A549 (cell line): ENCODE measurements around the gene ARMC9. TPM values are rescaled to one million over a fixed set of nuclear protein-coding genes. Genes with fewer than 3 reads are reported as not detected.
"Not testable (repeated sequence)": the region's sequence is repeated elsewhere in the genome, so short reads cannot be mapped to it uniquely, and the experiment has no call there.

ENCODE experiments used
- ATAC-seq, 2 experiments: fragments of 200-7000 bp in 1 of 2; fragments of >200 bp in 1 of 2; cut with Nextera tagmentation in 1 of 2; cut with Tn5 transposase in 1 of 2; 3 replicates each; pipeline versions ENCODE4 v1.8.0 to v1.9.1; 2018 to 2020; ENCODE audit warnings: mild to moderate bottlenecking in 1 of 2, moderate library complexity in 1 of 2
- CTCF ChIA-PET: fragments of 300-600 bp; sonication (Branson Sonifier 250); formaldehyde crosslinking; extraction: SDS; loops from one replicate; lab custom pipeline; 2021; ENCODE audit warnings: antibody characterized with exemption, inconsistent platforms; lab: Yijun Ruan, JAX
- POLR2A ChIA-PET: fragments of 350-600 bp; formaldehyde crosslinking; extraction: SDS; loops from one replicate; lab custom pipeline; 2021; ENCODE audit warnings: antibody characterized with exemption, inconsistent platforms; lab: Yijun Ruan, JAX
- DNase-seq, 2 experiments: peaks; one replicate each; pipeline versions ENCODE4 v3.0.0 to v3.0.0-alpha.2; 2011 to 2016; ENCODE audit warnings: low read depth in 1 of 2, low spot score in 1 of 2
- FAIRE-seq: peaks from 2 replicates; lab custom pipeline; 2011; peaks lifted over from hg19 to GRCh38; lab: Jason Lieb, UNC
- H3K27ac ChIP-seq, 2 experiments: fragments of >200 bp; sonication (Bioruptor Twin); formaldehyde crosslinking; 3 replicates each; pipeline ENCODE4 v1.5.1; 2016 to 2017
- H3K4me1 ChIP-seq: fragments of >200 bp; sonication (Bioruptor Twin); formaldehyde crosslinking; 3 replicates; pipeline ENCODE4 v1.6.1; 2016
- H3K4me2 ChIP-seq: fragments of >200 bp; sonication (Bioruptor Twin); formaldehyde crosslinking; 3 replicates; pipeline ENCODE4 v1.6.1; 2016
- H3K4me3 ChIP-seq: fragments of >200 bp; sonication (Bioruptor Twin); formaldehyde crosslinking; 3 replicates; pipeline ENCODE4 v1.5.1; 2016
- H3K9me3 ChIP-seq: fragments of >200 bp; sonication (Bioruptor Twin); formaldehyde crosslinking; 3 replicates; pipeline ENCODE4 v1.6.1; 2016
- ATOH8 ChIP-seq: fragments of 250-450 bp; sonication (Bioruptor Pico); IDR thresholded peaks from 2 replicates; pipeline ENCODE4 v1.5.0; 2020; ENCODE audit warnings: low read depth, mild to moderate bottlenecking, moderate library complexity
- BHLHE40 ChIP-seq: IDR thresholded peaks from 2 replicates; pipeline ENCODE4 v1.6.1; 2012; ENCODE audit warnings: low read depth, low read length, inconsistent platforms
- CBX2 ChIP-seq: fragments of 200-600 bp; sonication (generic); IDR thresholded peaks from 2 replicates; pipeline ENCODE4 v1.6.1; 2016; ENCODE audit warnings: low read depth, mild to moderate bottlenecking, borderline replicate concordance
- CBX8 ChIP-seq: fragments of 200-600 bp; sonication (generic); IDR thresholded peaks from 2 replicates; pipeline ENCODE4 v1.6.1; 2016
- CEBPB ChIP-seq, 2 experiments: fragments of >200 bp in 1 of 2; sonication (Bioruptor Twin) in 1 of 2; formaldehyde crosslinking in 1 of 2; IDR thresholded peaks; 2 replicates each; pipeline ENCODE4 v1.6.1; 2012 to 2016
- CHD4 ChIP-seq: fragments of 200-600 bp; sonication (generic); IDR thresholded peaks from 2 replicates; pipeline ENCODE4 v1.6.1; 2016; ENCODE audit warnings: antibody characterized with exemption, mild to moderate bottlenecking, borderline replicate concordance
- EHF ChIP-seq: fragments of 250-450 bp; sonication (Bioruptor Pico); IDR thresholded peaks from 2 replicates; pipeline ENCODE4 v1.5.0; 2020; ENCODE audit warnings: mild to moderate bottlenecking
- EHMT2 ChIP-seq: fragments of 200-600 bp; sonication (generic); IDR thresholded peaks from 2 replicates; pipeline ENCODE4 v1.6.1; 2016; ENCODE audit warnings: antibody characterized with exemption, low read depth, mild to moderate bottlenecking, moderate library complexity
- EP300 ChIP-seq, 2 experiments: fragments of >200 bp; sonication (Bioruptor Twin); formaldehyde crosslinking; IDR thresholded peaks; 2 replicates in 1 of 2; 3 replicates in 1 of 2; pipeline ENCODE4 v1.6.1; 2016 to 2017
- ESRRA ChIP-seq: fragments of 150-350 bp; IDR thresholded peaks from 2 replicates; pipeline ENCODE4 v1.6.1; 2014; ENCODE audit warnings: mild to moderate bottlenecking, low read length, borderline replicate concordance
- FOSB ChIP-seq: fragments of 250-450 bp; sonication (Bioruptor Pico); IDR thresholded peaks from 2 replicates; pipeline ENCODE4 v1.5.0; 2020; ENCODE audit warnings: mild to moderate bottlenecking, moderate library complexity
- HOXA7 ChIP-seq: fragments of 250-450 bp; sonication (Bioruptor Pico); IDR thresholded peaks from 2 replicates; pipeline ENCODE4 v1.5.0; 2020; ENCODE audit warnings: mild to moderate bottlenecking, moderate library complexity
- KDM1A ChIP-seq: fragments of 200-600 bp; sonication (generic); IDR thresholded peaks from 2 replicates; pipeline ENCODE4 v1.6.1; 2016; ENCODE audit warnings: low read depth, mild to moderate bottlenecking
- MAFK ChIP-seq: fragments of 450-650 bp; IDR thresholded peaks from 2 replicates; pipeline ENCODE4 v1.6.1; 2014; ENCODE audit not compliant: partially characterized antibody
- NFE2L2 ChIP-seq: fragments of 150-350 bp; conservative IDR thresholded peaks from 2 replicates; pipeline ENCODE4 v1.6.1; 2014; ENCODE audit warnings: low read length
- NPAS2 ChIP-seq: fragments of 250-450 bp; sonication (Bioruptor Pico); IDR thresholded peaks from 2 replicates; pipeline ENCODE4 v1.8.0; 2022; ENCODE audit warnings: mild to moderate bottlenecking, moderate library complexity, borderline replicate concordance
- REST ChIP-seq: fragments of 200-600 bp; sonication (generic); IDR thresholded peaks from 2 replicates; pipeline ENCODE4 v1.6.1; 2016; ENCODE audit warnings: antibody characterized with exemption, mild to moderate bottlenecking, moderate library complexity
- RFX5 ChIP-seq: fragments of 450-650 bp; IDR thresholded peaks from 2 replicates; pipeline ENCODE4 v1.7.1; 2014; ENCODE audit warnings: antibody characterized with exemption, mild to moderate bottlenecking, moderate library complexity
- TFCP2L1 ChIP-seq: fragments of 250-450 bp; sonication (Bioruptor Pico); IDR thresholded peaks from 2 replicates; pipeline ENCODE4 v1.5.0; 2021; ENCODE audit warnings: mild to moderate bottlenecking
- WGBS: methylation state at CpG from one replicate; pipeline ENCODE4 v1.1.6; 2017; ENCODE audit errors: missing lambda C conversion rate; 5-methylcytosine and 5-hydroxymethylcytosine counted together
- polyA plus RNA-seq, 4 experiments: library from polyadenylated mRNA; depleted of rRNA in 3 of 4; stranded (reverse); fragments of >200 nt; fragmentation: RNase III in 1 of 4; extraction: RNeasy Plus Mini Kit Qiagen cat#74134 plus additional on column Dnase treatment in 1 of 4; gene quantifications; 2 replicates in 3 of 4; 3 replicates in 1 of 4; pipeline ENCODE4 v1.2.3, GENCODE V29; 2011 to 2017
- TF ChIP-seq, protein P1 (sequence below): IDR thresholded peaks from 2 replicates; pipeline ENCODE4 v1.6.1; 2012
- TF ChIP-seq, protein P2 (sequence below): fragments of 450-650 bp; IDR thresholded peaks from 2 replicates; pipeline ENCODE4 v1.6.1; 2014; ENCODE audit warnings: antibody characterized with exemption
- TF ChIP-seq, protein P3 (sequence below): fragments of >200 bp; sonication (Bioruptor Twin); formaldehyde crosslinking; IDR thresholded peaks from 3 replicates; pipeline ENCODE4 v1.6.1; 2016
- TF ChIP-seq, protein P4 (sequence below): fragments of >200 bp; sonication (Bioruptor Twin); formaldehyde crosslinking; IDR thresholded peaks from 3 replicates; pipeline ENCODE4 v1.5.1; 2016

Gene ARMC9
- polyA plus RNA-seq, 2 of the 4 experiments (the other 2 are of a cell fraction): 12.0 to 14.1 TPM

DNA sequence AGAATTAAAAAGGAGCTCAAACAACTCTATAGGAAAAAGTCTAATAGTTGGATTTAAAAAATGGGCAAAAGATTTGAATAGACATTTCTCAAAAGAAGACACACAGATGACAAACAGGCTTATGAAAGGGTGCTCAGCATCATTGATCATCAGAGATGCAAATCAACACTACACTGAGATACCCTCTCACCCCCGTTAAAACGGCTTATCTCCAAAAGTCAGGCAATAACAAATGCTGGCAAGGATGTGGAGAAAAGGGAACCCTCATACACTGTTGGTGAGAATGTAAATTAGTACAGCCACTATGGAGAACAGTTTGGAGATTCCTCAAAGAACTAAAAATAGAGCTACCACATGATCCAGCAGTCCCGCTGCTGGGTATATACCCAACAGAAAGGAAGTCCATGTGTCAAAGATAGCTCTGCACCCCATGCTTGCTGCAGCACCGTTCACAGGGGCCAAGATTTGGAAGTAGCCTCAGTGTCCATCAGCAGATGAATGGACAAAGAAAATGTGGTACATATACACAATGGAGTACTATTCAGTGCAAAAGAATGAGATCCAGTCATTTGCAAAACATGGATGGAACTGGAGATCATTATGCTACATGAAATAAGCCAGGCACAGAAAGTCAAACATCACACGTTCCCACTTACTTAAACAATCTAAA is 150.4 kb downstream of the ARMC9 start:
- ATAC-seq (no peak), DNase-seq (no peak), FAIRE-seq (no peak)
- Histone ChIP-seq H3K4me3 (no peak overlapping the region), H3K27ac (no peak overlapping the region), H3K4me1 (no peaks in the 10 kb centered on the region), H3K9me3 (no peaks in the 10 kb centered on the region), H3K4me2 (no peak overlapping the region)
- TF ChIP-seq CBX2 (no peak), CBX8 (no peak), FOSB (CRISPR knock-in tag) (no peak), BHLHE40 (no peak)
- TF ChIP-seq, protein P1, sequence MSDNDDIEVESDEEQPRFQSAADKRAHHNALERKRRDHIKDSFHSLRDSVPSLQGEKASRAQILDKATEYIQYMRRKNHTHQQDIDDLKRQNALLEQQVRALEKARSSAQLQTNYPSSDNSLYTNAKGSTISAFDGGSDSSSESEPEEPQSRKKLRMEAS: no peak
- CTCF ChIA-PET: interaction anchor here (0.9 to 1.4 kb wide), 2 partner anchors 12 to 121 kb away, joined by 3 to 4 read pairs; no protein-coding TSS in a partner anchor
- POLR2A ChIA-PET: no interaction called here
- WGBS: 91% methylated on average over 5 of the region's 5 CpGs

DNA sequence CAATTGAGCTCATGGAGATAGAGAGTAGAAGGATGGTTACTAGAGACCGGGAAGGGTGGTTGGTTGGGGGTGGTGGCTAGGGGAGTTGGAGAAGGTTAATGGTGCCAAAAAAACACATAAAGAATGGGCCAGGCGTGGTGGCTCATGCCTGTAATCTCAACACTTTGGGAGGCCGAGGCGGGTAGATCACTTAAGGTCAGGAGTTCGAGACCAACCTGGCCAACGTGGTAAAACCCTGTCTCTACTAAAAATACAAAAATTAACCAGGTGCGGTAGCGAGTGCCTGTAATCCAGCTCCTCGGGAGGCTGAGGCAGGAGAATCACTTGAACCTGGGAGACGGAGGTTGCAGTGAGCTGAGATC is 150.9 kb downstream of the ARMC9 start:
- FAIRE-seq, DNase-seq, H3K4me2 ChIP-seq, H3K4me1 ChIP-seq, H3K9me3 ChIP-seq, POLR2A ChIA-PET, ATAC-seq, H3K4me3 ChIP-seq, H3K27ac ChIP-seq: not testable (repeated sequence)
- CTCF ChIA-PET: interaction anchor here (0.9 to 1.4 kb wide), 3 partner anchors 12 to 167 kb away, joined by 3 to 4 read pairs (median 3); no protein-coding TSS in a partner anchor
- 90% methylated on average over 10 of the region's 10 CpGs for WGBS

DNA sequence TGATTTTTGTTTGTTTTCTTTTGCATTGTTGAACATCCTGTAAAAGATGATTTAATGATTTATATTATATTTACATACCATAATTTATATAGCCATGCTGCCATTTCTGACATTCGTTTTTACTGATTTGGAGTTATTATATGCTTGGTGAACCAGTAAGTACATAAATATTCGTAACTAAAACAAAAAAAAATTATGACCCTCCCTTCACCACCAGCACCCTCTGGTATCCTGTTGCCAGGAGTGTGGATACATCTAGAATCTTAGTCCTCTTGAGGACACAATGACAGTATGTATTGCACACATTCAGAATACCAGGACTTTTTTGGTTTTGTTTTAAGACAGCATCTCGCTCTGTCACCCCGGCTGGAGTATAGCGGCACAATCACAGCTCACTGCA is 153.2 kb downstream of the ARMC9 start:
- ChIA-PET CTCF (no interaction called here), POLR2A (no interaction called here)
- Histone ChIP-seq H3K4me3 (no peak overlapping the region), H3K27ac (no peak overlapping the region), H3K4me1 (no peaks in the 10 kb centered on the region), H3K4me2 (no peak overlapping the region), H3K9me3 (no peaks in the 10 kb centered on the region)
- TF ChIP-seq, protein P2, sequence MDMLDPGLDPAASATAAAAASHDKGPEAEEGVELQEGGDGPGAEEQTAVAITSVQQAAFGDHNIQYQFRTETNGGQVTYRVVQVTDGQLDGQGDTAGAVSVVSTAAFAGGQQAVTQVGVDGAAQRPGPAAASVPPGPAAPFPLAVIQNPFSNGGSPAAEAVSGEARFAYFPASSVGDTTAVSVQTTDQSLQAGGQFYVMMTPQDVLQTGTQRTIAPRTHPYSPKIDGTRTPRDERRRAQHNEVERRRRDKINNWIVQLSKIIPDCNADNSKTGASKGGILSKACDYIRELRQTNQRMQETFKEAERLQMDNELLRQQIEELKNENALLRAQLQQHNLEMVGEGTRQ: no peak
- TF ChIP-seq CBX2 (no peak), RFX5 (no peak), EHMT2 (no peak), EHF (CRISPR knock-in tag) (no peak), NFE2L2 (no peak), REST (no peak), MAFK (no peak), NPAS2 (CRISPR knock-in tag) (no peak), EP300 (IDR thresholded peaks at IDR 0.05) (no peak), CHD4 (no peak), ATOH8 (CRISPR knock-in tag) (no peak), KDM1A (no peak), CEBPB (IDR thresholded peaks at IDR 0.05) (no peak), ESRRA (no peak), FOSB (CRISPR knock-in tag) (no peak), HOXA7 (no peak), TFCP2L1 (CRISPR knock-in tag) (no peak)
- TF ChIP-seq, protein P3, sequence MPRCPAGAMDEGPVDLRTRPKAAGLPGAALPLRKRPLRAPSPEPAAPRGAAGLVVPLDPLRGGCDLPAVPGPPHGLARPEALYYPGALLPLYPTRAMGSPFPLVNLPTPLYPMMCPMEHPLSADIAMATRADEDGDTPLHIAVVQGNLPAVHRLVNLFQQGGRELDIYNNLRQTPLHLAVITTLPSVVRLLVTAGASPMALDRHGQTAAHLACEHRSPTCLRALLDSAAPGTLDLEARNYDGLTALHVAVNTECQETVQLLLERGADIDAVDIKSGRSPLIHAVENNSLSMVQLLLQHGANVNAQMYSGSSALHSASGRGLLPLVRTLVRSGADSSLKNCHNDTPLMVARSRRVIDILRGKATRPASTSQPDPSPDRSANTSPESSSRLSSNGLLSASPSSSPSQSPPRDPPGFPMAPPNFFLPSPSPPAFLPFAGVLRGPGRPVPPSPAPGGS: no peak
- TF ChIP-seq, protein P4, sequence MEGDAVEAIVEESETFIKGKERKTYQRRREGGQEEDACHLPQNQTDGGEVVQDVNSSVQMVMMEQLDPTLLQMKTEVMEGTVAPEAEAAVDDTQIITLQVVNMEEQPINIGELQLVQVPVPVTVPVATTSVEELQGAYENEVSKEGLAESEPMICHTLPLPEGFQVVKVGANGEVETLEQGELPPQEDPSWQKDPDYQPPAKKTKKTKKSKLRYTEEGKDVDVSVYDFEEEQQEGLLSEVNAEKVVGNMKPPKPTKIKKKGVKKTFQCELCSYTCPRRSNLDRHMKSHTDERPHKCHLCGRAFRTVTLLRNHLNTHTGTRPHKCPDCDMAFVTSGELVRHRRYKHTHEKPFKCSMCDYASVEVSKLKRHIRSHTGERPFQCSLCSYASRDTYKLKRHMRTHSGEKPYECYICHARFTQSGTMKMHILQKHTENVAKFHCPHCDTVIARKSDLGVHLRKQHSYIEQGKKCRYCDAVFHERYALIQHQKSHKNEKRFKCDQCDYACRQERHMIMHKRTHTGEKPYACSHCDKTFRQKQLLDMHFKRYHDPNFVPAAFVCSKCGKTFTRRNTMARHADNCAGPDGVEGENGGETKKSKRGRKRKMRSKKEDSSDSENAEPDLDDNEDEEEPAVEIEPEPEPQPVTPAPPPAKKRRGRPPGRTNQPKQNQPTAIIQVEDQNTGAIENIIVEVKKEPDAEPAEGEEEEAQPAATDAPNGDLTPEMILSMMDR: no peak
- ATAC-seq (no peak), DNase-seq (no peak), FAIRE-seq (no peak)
- WGBS: 77% methylated on average over 5 of the region's 5 CpGs
